ENCODE measurements around the gene HIGD1C.

DNA sequence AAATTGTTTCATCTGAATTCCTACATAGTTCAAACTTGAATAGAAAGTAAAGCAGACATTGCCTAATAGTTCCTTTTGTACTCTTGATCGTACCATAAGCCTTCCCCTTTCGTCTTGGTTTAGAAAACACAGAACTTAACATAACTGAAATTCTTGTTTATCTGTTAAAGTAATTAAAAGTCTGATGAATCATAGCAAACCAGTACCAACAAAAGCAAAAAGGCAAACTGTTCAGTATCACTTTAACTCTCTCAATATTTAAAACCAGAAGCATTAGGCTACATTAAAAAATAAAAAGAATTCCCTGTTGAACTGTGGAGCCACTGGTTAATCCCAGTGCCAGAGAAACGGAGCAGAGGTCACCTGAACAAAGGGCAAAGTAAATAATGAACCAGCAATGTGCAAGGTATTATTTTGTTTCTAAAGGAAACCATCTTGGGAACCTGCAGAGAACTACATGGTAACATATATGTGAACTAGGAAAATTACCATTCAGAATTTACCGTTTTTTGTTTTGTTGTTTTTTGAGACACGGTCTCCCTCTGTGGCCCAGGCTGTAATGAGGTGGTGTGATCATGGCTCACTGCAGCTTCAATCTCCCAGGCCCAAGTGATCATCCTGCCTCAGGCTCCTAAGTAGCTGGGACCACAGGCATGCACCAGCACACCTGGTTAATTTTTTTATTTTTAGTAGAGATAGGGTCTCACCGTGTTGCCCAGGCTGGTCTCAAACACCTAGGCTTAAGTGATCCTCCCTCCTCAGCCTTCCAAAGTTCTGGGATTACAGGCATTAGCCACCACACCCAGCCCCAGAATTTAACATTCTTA, 17.1 kb upstream of the HIGD1C start:
- TF ChIP-seq, protein P1, sequence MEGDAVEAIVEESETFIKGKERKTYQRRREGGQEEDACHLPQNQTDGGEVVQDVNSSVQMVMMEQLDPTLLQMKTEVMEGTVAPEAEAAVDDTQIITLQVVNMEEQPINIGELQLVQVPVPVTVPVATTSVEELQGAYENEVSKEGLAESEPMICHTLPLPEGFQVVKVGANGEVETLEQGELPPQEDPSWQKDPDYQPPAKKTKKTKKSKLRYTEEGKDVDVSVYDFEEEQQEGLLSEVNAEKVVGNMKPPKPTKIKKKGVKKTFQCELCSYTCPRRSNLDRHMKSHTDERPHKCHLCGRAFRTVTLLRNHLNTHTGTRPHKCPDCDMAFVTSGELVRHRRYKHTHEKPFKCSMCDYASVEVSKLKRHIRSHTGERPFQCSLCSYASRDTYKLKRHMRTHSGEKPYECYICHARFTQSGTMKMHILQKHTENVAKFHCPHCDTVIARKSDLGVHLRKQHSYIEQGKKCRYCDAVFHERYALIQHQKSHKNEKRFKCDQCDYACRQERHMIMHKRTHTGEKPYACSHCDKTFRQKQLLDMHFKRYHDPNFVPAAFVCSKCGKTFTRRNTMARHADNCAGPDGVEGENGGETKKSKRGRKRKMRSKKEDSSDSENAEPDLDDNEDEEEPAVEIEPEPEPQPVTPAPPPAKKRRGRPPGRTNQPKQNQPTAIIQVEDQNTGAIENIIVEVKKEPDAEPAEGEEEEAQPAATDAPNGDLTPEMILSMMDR (conservative IDR thresholded peaks at IDR 0.05; ENCODE audit: low read depth in 2 of 2): no peak
- no peak for TF ChIP-seq EZH2 (IDR thresholded peaks at IDR 0.05; ENCODE audit: low read depth, unreplicated experiment)
- TF ChIP-seq, protein P2, sequence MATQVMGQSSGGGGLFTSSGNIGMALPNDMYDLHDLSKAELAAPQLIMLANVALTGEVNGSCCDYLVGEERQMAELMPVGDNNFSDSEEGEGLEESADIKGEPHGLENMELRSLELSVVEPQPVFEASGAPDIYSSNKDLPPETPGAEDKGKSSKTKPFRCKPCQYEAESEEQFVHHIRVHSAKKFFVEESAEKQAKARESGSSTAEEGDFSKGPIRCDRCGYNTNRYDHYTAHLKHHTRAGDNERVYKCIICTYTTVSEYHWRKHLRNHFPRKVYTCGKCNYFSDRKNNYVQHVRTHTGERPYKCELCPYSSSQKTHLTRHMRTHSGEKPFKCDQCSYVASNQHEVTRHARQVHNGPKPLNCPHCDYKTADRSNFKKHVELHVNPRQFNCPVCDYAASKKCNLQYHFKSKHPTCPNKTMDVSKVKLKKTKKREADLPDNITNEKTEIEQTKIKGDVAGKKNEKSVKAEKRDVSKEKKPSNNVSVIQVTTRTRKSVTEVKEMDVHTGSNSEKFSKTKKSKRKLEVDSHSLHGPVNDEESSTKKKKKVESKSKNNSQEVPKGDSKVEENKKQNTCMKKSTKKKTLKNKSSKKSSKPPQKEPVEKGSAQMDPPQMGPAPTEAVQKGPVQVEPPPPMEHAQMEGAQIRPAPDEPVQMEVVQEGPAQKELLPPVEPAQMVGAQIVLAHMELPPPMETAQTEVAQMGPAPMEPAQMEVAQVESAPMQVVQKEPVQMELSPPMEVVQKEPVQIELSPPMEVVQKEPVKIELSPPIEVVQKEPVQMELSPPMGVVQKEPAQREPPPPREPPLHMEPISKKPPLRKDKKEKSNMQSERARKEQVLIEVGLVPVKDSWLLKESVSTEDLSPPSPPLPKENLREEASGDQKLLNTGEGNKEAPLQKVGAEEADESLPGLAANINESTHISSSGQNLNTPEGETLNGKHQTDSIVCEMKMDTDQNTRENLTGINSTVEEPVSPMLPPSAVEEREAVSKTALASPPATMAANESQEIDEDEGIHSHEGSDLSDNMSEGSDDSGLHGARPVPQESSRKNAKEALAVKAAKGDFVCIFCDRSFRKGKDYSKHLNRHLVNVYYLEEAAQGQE (IDR thresholded peaks at IDR 0.05; ENCODE audit: unreplicated experiment): no peak
- no peak for TF ChIP-seq JUNB (IDR thresholded peaks at IDR 0.05; ENCODE audit: unreplicated experiment)
- TF ChIP-seq, protein P3, sequence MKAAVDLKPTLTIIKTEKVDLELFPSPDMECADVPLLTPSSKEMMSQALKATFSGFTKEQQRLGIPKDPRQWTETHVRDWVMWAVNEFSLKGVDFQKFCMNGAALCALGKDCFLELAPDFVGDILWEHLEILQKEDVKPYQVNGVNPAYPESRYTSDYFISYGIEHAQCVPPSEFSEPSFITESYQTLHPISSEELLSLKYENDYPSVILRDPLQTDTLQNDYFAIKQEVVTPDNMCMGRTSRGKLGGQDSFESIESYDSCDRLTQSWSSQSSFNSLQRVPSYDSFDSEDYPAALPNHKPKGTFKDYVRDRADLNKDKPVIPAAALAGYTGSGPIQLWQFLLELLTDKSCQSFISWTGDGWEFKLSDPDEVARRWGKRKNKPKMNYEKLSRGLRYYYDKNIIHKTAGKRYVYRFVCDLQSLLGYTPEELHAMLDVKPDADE (IDR thresholded peaks at IDR 0.05): no peak
